PC-9 (cell line): ENCODE data around the gene ERC1. TPM values are rescaled to one million over a fixed set of nuclear protein-coding genes. Genes with fewer than 3 reads are reported as not detected.

Experiments used
- BruUV-seq: library from RNA; stranded (reverse); fragments of 400-500 nt; replicated peaks from 2 replicates; lab custom pipeline; 2021; lab: Mats Ljungman, UMichigan
- CTCF ChIA-PET: fragments of 300-600 bp; sonication (Branson Sonifier 250); formaldehyde crosslinking; loops from one replicate; lab custom pipeline; 2022; ENCODE audit warnings: antibody characterized with exemption; lab: Charles Lee
- POLR2A ChIA-PET: fragments of 300-600 bp; sonication (Branson Sonifier 250); formaldehyde crosslinking; loops from one replicate; lab custom pipeline; 2022; ENCODE audit warnings: antibody characterized with exemption; ENCODE audit not compliant: unreplicated experiment; lab: Charles Lee
- DNase-seq, 2 experiments: peaks; one replicate each; pipeline versions ENCODE4 v3.0.0 to v3.0.0-alpha.2; 2015 to 2022; ENCODE audit warnings: mixed read lengths in 1 of 2
- H2AFZ ChIP-seq: fragments of 200-600 bp; sonication (generic); 2 replicates; pipeline ENCODE4 v1.8.1; 2017; ENCODE audit warnings: antibody characterized with exemption
- H3F3A ChIP-seq: fragments of 200-600 bp; sonication (generic); 2 replicates; pipeline ENCODE4 v1.8.1; 2017; ENCODE audit warnings: antibody characterized with exemption, mild to moderate bottlenecking, low read depth; ENCODE audit not compliant: insufficient read depth
- H3K27ac ChIP-seq: fragments of 200-600 bp; sonication (generic); 2 replicates; pipeline ENCODE4 v1.6.1; 2016; ENCODE audit warnings: mixed run types
- H3K27me3 ChIP-seq: fragments of 200-600 bp; sonication (generic); 2 replicates; pipeline ENCODE4 v1.6.1; 2016; ENCODE audit warnings: low read depth, mixed run types; ENCODE audit not compliant: insufficient read depth
- H3K36me3 ChIP-seq: fragments of 200-600 bp; sonication (generic); 2 replicates; pipeline ENCODE4 v1.6.1; 2016; ENCODE audit warnings: low read depth, mixed run types
- H3K4me1 ChIP-seq: fragments of 200-600 bp; sonication (generic); replicated peaks from 2 replicates; pipeline ENCODE4 v1.6.1; 2016; ENCODE audit warnings: mixed run types; ENCODE audit not compliant: insufficient read depth
- H3K4me2 ChIP-seq: fragments of 200-600 bp; sonication (generic); 2 replicates; pipeline ENCODE4 v1.6.1; 2017; ENCODE audit warnings: mixed run types
- H3K4me3 ChIP-seq: fragments of 200-600 bp; sonication (generic); 2 replicates; pipeline ENCODE4 v1.6.1; 2016; ENCODE audit warnings: mixed run types
- H3K79me2 ChIP-seq: fragments of 200-600 bp; sonication (generic); 2 replicates; pipeline ENCODE4 v1.6.1; 2017; ENCODE audit warnings: low read depth, mixed run types
- H3K9me2 ChIP-seq: fragments of 200-600 bp; sonication (generic); 2 replicates; pipeline ENCODE4 v1.8.1; 2017; ENCODE audit warnings: mild to moderate bottlenecking; ENCODE audit not compliant: insufficient read depth
- H3K9me3 ChIP-seq: fragments of 200-600 bp; sonication (generic); 2 replicates; pipeline ENCODE4 v1.8.1; 2016; ENCODE audit warnings: low read depth; ENCODE audit not compliant: insufficient read depth
- H4K20me1 ChIP-seq: fragments of 200-600 bp; sonication (generic); 2 replicates; pipeline ENCODE4 v1.8.1; 2017; ENCODE audit not compliant: insufficient read depth
- CTCF ChIP-seq: fragments of 200-600 bp; sonication (generic); conservative IDR thresholded peaks from 2 replicates; pipeline ENCODE4 v1.6.1; 2017; ENCODE audit warnings: mixed run types, antibody characterized with exemption, mild to moderate bottlenecking, moderate library complexity
- EZH2 ChIP-seq: fragments of 200-600 bp; sonication (generic); IDR thresholded peaks from 2 replicates; pipeline ENCODE4 v1.8.0; 2017; ENCODE audit warnings: antibody characterized with exemption, low read depth
- intact Hi-C: fragments of 100-400 bp; cut with micrococcal nuclease; formaldehyde crosslinking; loops from one replicate; pipeline ENCODE4 v1.10.0; 2022; ENCODE audit not compliant: unreplicated experiment
- total RNA-seq: library from RNA; stranded (reverse); gene quantifications from 2 replicates; pipeline ENCODE4 v1.2.3, GENCODE V29; 2021

ERC1 gene
- total RNA-seq, 1 experiment from 2014 or later, result 52.0 TPM

DNA sequence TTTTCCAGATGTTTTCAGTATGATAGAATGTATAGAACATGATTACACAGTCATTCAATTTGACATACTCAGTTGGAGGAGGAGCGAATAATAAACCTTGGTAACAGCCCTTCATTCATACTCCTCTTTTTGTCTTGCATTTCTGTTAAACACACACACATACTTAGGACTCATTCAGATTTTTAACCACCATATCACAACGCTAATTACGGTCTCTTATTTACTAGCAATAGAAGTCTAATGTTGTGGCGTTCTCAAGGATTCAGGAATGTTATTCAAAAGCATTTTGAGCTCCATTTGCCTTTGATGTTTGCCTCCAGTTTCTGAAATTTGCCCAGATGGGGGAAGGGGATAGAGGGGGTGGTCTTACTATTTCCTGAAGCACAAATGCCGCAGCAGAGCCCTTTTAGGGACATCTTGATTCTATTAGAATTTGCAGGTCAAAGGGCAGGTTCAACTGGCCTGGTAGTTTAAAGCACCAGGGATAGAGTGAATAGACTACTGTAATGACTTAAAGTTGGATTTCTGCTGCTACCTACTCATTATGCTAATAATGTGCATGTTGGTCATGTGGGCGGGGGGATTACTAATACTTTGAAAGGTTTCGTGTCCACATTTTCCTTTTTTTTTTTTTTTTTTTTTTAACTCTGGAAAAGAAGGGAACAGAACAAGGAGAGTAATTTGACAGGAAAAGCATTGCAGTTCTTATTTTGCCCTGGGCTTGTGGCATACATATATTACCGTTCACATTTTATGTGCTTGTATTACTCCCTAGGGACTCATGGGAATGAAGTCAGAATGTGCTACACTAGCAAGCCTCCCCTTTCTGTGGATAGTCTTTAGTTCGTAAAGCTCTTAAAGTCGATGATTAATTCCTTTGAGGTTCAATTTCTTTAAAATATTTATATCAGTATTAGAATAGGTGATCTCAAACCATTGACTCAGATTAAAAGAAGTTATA, 376.6 kb downstream of the ERC1 start:
- no peak overlapping the region for H2AFZ ChIP-seq
- no TSS peak for BruUV-seq
- ChIA-PET POLR2A (no interaction called here), CTCF (no interaction called here)
- no peaks in the 10 kb centered on the region for H3K9me2 ChIP-seq
- no peaks in the 10 kb centered on the region for H3K27me3 ChIP-seq
- H3K4me1 ChIP-seq, result no peaks in the 10 kb centered on the region
- intact Hi-C loops, result no loop called here
- H3K36me3 ChIP-seq, result no peaks in the 10 kb centered on the region
- H3F3A ChIP-seq, result no peaks in the 10 kb centered on the region
- no peak overlapping the region for H3K4me3 ChIP-seq
- H3K27ac ChIP-seq, result no peak overlapping the region
- DNase-seq, result no peak
- no peaks in the 10 kb centered on the region for H3K79me2 ChIP-seq
- TF ChIP-seq CTCF (no peak), EZH2 (no peak)
- no peak overlapping the region for H3K4me2 ChIP-seq
- no peaks in the 10 kb centered on the region for H3K9me3 ChIP-seq
- H4K20me1 ChIP-seq, result no peaks in the 10 kb centered on the region

GRCh38 chr12:1369460-1369859, 378.4 kb downstream of the ERC1 start:
- ChIA-PET CTCF (no interaction called here), POLR2A (no interaction called here)
- Histone ChIP-seq H4K20me1 (no peaks in the 10 kb centered on the region), H3K27ac (no peak overlapping the region), H3F3A (no peaks in the 10 kb centered on the region), H3K27me3 (no peaks in the 10 kb centered on the region), H3K79me2 (no peaks in the 10 kb centered on the region), H3K36me3 (no peaks in the 10 kb centered on the region), H3K9me3 (no peaks in the 10 kb centered on the region), H3K4me2 (no peak overlapping the region), H3K9me2 (no peaks in the 10 kb centered on the region), H2AFZ (no peak overlapping the region), H3K4me1 (no peaks in the 10 kb centered on the region), H3K4me3 (no peak overlapping the region)
- TF ChIP-seq EZH2, result no peak
- no peak for TF ChIP-seq CTCF
- no peak for DNase-seq
- BruUV-seq, result no TSS peak
- intact Hi-C loops, result no loop called here

DNA sequence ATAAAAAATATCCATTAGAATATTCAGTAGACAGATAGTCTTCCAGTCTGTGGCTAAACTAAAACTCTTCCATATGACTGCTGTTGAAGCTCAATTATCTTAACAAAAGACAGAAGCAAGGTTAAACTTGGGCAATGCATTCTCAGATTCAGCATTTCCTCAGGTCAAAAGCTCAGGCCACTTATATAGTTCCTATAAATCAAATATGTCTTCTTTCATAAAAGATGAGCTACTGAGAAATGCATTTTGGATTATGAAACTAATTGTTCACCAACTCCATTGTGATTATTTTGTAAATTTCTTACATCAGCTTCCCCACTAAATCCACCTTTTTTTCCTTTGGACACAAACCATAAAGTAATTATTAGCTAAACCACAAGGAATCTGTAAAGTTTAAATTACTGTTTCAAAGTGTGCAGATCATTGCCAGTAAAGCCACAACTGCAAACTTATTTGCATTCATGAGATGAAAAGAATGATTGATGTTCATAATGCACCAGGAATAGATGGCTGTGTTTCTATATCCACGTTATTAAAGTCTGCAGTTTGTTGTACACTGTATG, 379.0 kb downstream of the ERC1 start:
- H3F3A ChIP-seq, result no peaks in the 10 kb centered on the region

More for the DNA sequence above, 379.0 kb downstream of the ERC1 start:
- ChIA-PET CTCF (no interaction called here), POLR2A (interaction anchor here (0.7 kb wide), 1 partner anchor 171 kb away, joined by 3 read pairs; no protein-coding TSS in a partner anchor)
- Histone ChIP-seq H3K9me3 (no peaks in the 10 kb centered on the region), H3K4me1 (no peaks in the 10 kb centered on the region), H3K4me2 (no peak overlapping the region), H2AFZ (no peak overlapping the region), H3K27ac (no peak overlapping the region), H3K36me3 (no peaks in the 10 kb centered on the region), H3K4me3 (no peak overlapping the region), H3K9me2 (no peaks in the 10 kb centered on the region), H3K79me2 (no peaks in the 10 kb centered on the region), H3K27me3 (no peaks in the 10 kb centered on the region), H4K20me1 (no peaks in the 10 kb centered on the region)
- no peak for TF ChIP-seq EZH2
- no peak for DNase-seq
- no TSS peak for BruUV-seq
- intact Hi-C loops, result no loop called here
